DMS 273 (cell line): Measurements from ENCODE around the gene ZRANB1.
A peak's percentile ranks its signal among the peaks of the same experiment; 100 is the strongest.

ENCODE experiments used
- DNase-seq: peaks from one replicate; lab custom pipeline; 2025; ENCODE audit not compliant: unreplicated experiment; lab: John Stamatoyannopoulos, UW

The ZRANB1 gene

GRCh38 chr10:124918906-124919305 lies 23.0 kb upstream of the ZRANB1 start:
- no peak for DNase-seq

- no peak for DNase-seq
These were observed 20.7 kb upstream of the ZRANB1 start for GRCh38 chr10:124921261-124921660.

GRCh38 chr10:124923684-124924083 lies 18.2 kb upstream of the ZRANB1 start:
- DNase-seq, result no peak

GRCh38 chr10:124926548-124926947 lies 15.4 kb upstream of the ZRANB1 start:
- no peak for DNase-seq

- no peak for DNase-seq
These were observed 13.8 kb upstream of the ZRANB1 start for GRCh38 chr10:124928087-124928486.

GRCh38 chr10:124928545-124928944 lies 13.4 kb upstream of the ZRANB1 start:
- no peak for DNase-seq

GRCh38 chr10:124935946-124936345 lies 6.0 kb upstream of the ZRANB1 start:
- DNase-seq, result no peak

- no peak for DNase-seq
These were observed 5.1 kb upstream of the ZRANB1 start for GRCh38 chr10:124936813-124937212.

- no peak for DNase-seq
These were observed 2.6 kb upstream of the ZRANB1 start for GRCh38 chr10:124939290-124939689.

- DNase-seq, result no peak
These were observed 620 bp downstream of the ZRANB1 start for GRCh38 chr10:124942317-124943169.

GRCh38 chr10:124943301-124944092 lies 1.6 kb downstream of the ZRANB1 start:
- DNase-seq, result no peak

GRCh38 chr10:124944982-124945381 lies 3.1 kb downstream of the ZRANB1 start:
- no peak for DNase-seq

GRCh38 chr10:124946945-124947344 lies 5.0 kb downstream of the ZRANB1 start:
- peak; percentile 51 for DNase-seq

- no peak for DNase-seq
These were observed 7.6 kb downstream of the ZRANB1 start for GRCh38 chr10:124949543-124949942.

- no peak for DNase-seq
These were observed 10.2 kb downstream of the ZRANB1 start for GRCh38 chr10:124952123-124952522.

- no peak for DNase-seq
These were observed 11.5 kb downstream of the ZRANB1 start for GRCh38 chr10:124953421-124953820.

GRCh38 chr10:124955243-124955642 lies 13.3 kb downstream of the ZRANB1 start:
- no peak for DNase-seq

- no peak for DNase-seq
These were observed 13.9 kb downstream of the ZRANB1 start for GRCh38 chr10:124955868-124956267.

- no peak for DNase-seq
These were observed 14.8 kb downstream of the ZRANB1 start for GRCh38 chr10:124956764-124957163.

- no peak for DNase-seq
These were observed 15.6 kb downstream of the ZRANB1 start for GRCh38 chr10:124957404-124957947.

GRCh38 chr10:124959564-124959963 lies 17.6 kb downstream of the ZRANB1 start:
- no peak for DNase-seq

- DNase-seq, result no peak
These were observed 19.3 kb downstream of the ZRANB1 start for GRCh38 chr10:124961248-124961570.
